Muscle layer of colon (tissue), 2 donors: ENCODE data around the gene TDRD10.

Source experiments
- H3K27ac ChIP-seq: one replicate; pipeline ENCODE4 v1.7.0; 2013; ENCODE audit warnings: low read depth, mild to moderate bottlenecking, low read length, moderate library complexity
- H3K27me3 ChIP-seq, 2 donors: one replicate each; pipeline ENCODE4 v1.7.0; 2013; ENCODE audit warnings: low read length in 2 of 2, mild to moderate bottlenecking in 2 of 2; ENCODE audit not compliant: insufficient read depth in 2 of 2, control insufficient read depth in 1 of 2
- H3K36me3 ChIP-seq: one replicate; pipeline ENCODE4 v1.7.0; 2013; ENCODE audit warnings: mild to moderate bottlenecking, low read length; ENCODE audit not compliant: insufficient read depth
- H3K4me1 ChIP-seq: one replicate; pipeline ENCODE4 v1.7.0; 2013; ENCODE audit warnings: mild to moderate bottlenecking, low read length; ENCODE audit not compliant: insufficient read depth
- H3K4me3 ChIP-seq, 2 donors: one replicate each; pipeline ENCODE4 v1.7.0; 2013; ENCODE audit warnings: low read length in 2 of 2, low read depth in 1 of 2, mild to moderate bottlenecking in 1 of 2, moderate library complexity in 1 of 2
- H3K9ac ChIP-seq: one replicate; pipeline ENCODE4 v1.7.0; 2013; ENCODE audit warnings: low read length
- H3K9me3 ChIP-seq: one replicate; pipeline ENCODE4 v1.7.0; 2013; ENCODE audit warnings: mild to moderate bottlenecking, low read length
- donor health status: abdominal sarcoma.
- donor health status: Adenocarcinoma of cecum.

The TDRD10 gene, protein sequence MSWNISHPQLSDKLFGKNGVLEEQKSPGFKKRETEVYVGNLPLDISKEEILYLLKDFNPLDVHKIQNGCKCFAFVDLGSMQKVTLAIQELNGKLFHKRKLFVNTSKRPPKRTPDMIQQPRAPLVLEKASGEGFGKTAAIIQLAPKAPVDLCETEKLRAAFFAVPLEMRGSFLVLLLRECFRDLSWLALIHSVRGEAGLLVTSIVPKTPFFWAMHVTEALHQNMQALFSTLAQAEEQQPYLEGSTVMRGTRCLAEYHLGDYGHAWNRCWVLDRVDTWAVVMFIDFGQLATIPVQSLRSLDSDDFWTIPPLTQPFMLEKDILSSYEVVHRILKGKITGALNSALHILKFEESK

DNA sequence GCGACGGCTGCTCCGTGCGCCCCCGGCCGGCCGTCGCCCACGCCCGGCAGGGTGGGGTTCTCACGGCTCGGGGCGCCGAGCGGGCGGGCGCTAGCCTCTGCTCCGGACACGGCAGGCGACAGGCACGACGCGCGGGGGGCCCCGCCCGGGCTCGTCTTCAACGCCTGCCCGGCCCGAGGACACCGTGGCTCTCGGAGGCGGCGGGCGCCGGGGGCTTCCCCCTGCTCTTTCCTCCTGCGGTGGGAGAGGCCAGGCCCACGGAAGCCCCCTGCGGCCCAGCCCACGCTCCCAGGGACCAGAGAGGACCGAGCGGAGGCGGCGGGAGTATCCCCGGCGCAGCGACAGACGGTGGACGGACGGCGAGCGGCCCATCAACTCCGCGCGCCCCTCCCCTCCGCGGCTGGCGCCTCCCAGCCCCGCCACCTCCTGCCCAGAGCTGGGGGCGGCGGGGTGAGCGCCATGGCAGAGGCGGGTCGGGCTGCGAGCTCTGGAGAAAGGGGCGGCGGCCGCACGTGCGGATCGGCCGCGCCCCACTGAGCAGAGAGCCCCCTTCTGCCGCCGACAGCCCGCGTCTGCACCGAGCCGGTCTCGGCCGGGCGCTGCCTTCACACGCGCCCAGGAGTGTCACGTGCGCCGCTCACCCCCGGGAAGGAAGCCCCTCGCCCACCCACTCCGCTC is at the start of gene TDRD10, which contains the start of gene SHE:
TDRD10 (plus strand) TSS at position 154 of the 678 bp plus-strand sequence. CDS start 4,685 bp downstream, outside the sequence.
SHE (minus strand) TSS at position 347 of the 678 bp plus-strand sequence. CDS start 386 bp downstream, outside the sequence.
- no peaks in the 10 kb centered on the region for H3K36me3 ChIP-seq
- H3K9ac ChIP-seq = no peak within 1 kb of the TSS
- H3K4me1 ChIP-seq = peaks cover 4% of the 10 kb centered on the region
- H3K4me3 ChIP-seq = peak within 1 kb of the TSS; percentile 42 to 55
- H3K27me3 ChIP-seq = peaks cover 22 to 43% of the 10 kb centered on the region in 2 donors
- no peaks in the 10 kb centered on the region for H3K9me3 ChIP-seq
- no peak within 1 kb of the TSS for H3K27ac ChIP-seq

DNA sequence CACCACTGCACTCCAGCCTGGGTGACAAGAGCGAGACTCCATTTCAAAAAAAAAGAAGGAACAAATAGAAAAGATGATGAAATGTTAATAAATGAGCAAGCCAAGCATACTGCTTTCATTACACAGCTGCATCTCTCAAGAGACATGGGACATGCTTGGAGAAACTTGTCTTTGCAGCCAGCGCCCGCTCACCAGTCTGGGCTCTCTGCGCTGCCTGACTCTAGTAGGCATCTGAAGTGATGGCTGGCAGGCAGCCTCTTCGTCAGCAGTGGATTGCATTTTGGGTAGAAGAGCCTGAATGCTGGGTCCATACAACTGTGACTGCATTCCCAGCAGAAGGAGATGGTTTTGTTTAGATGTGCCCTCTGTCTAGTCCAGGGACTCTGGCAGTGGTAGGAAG is 48.9 kb upstream of the TDRD10 start:
- no peak overlapping the region for H3K27ac ChIP-seq
- H3K9me3 ChIP-seq = no peaks in the 10 kb centered on the region
- H3K36me3 ChIP-seq = peaks cover 68% of the 10 kb centered on the region
- H3K27me3 ChIP-seq = no peaks in the 10 kb centered on the region
- H3K4me1 ChIP-seq = no peaks in the 10 kb centered on the region
- no peak overlapping the region for H3K9ac ChIP-seq
- H3K4me3 ChIP-seq = no peak overlapping the region

- no peaks in the 10 kb centered on the region for H3K9me3 ChIP-seq
- no peak overlapping the region for H3K9ac ChIP-seq
- no peak overlapping the region for H3K27ac ChIP-seq
- no peak overlapping the region for H3K4me3 ChIP-seq
- no peaks in the 10 kb centered on the region for H3K27me3 ChIP-seq
- peaks cover 64% of the 10 kb centered on the region for H3K36me3 ChIP-seq
- H3K4me1 ChIP-seq = no peaks in the 10 kb centered on the region
These were observed 48.3 kb upstream of the TDRD10 start for GRCh38 chr1:154453574-154454352.

DNA sequence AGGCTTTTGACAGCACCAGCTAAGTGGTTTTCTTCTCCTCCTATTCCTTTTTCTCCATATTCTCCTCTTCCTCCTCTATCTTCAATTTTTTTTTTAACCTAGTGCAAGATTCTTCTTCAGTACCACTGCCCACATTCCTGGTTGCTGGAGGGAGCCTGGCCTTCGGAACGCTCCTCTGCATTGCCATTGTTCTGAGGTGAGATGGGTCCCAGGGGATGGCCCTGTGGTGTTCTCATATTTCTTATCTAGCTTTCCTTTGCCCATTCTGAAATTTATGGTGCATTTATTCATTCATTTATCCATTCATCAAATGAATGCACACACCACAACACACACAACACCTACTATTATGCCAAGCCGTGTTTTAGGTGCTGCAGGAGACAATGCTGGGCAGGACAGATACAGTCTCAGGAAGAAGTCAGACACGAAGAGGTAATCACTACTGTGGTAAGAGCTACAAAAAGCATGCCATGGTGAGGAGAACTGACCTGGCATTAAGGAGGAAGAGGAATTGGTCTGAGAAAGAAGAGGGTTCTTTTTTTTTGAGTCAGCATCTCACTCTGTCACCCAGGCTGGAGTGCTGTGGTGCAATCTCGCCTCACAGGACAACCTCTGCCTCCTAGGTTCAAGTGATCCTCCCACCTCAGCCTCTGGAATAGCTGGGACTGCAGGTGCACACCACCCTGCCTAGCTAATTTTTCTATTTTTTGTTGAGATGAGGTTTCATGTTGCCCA is 47.5 kb upstream of the TDRD10 start:
- Histone ChIP-seq H3K9ac (no peak overlapping the region), H3K27ac (no peak overlapping the region), H3K4me1 (no peaks in the 10 kb centered on the region), H3K9me3 (no peaks in the 10 kb centered on the region), H3K36me3 (peaks cover 68% of the 10 kb centered on the region), H3K27me3 (no peaks in the 10 kb centered on the region), H3K4me3 (no peak overlapping the region)

DNA sequence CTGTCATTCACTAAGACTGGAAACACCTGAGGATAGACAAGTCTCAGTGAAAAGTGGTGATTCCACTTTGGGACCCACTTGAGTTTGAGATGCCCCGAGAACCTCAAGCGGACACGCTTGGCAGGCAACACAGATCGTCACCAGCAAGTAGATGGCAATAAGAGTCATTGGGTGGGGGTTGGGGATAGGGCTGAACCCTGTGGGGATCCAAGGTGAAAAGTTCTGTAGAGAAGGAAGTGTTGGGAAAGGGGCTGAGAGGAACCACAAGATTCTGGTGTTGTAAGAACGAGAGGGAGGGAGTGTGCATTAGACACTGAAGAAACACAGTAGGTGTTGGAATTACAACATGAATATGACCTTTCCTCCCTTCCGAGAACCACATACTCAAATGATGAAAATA is 45.4 kb upstream of the TDRD10 start:
- Histone ChIP-seq H3K9me3 (no peaks in the 10 kb centered on the region), H3K27me3 (no peaks in the 10 kb centered on the region), H3K27ac (no peak overlapping the region), H3K36me3 (peaks cover 60% of the 10 kb centered on the region), H3K9ac (no peak overlapping the region), H3K4me3 (no peak overlapping the region), H3K4me1 (no peaks in the 10 kb centered on the region)

DNA sequence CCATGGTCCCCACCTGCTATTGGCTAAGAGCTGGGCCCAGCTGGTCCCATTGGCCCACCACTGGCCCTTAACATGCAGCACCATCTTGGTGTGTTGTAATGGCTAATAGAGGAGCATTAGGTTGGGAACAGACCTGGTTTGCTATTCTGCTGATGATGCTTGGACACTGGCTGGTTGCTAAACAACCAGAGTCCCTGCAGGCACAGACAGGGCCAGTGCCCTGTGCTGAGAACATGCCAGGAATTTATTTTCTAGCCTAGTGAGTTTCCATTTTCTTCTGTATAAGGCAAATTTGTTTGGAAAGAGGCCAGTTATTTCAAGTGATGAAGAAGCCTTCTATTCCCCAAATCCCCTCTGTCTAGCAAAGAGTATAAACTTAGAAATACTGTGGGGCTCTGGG is 42.9 kb upstream of the TDRD10 start:
- no peaks in the 10 kb centered on the region for H3K27me3 ChIP-seq
- peaks cover 49% of the 10 kb centered on the region for H3K36me3 ChIP-seq
- H3K9ac ChIP-seq = no peak overlapping the region
- peaks cover 5% of the 10 kb centered on the region for H3K4me1 ChIP-seq
- H3K27ac ChIP-seq = no peak overlapping the region
- H3K9me3 ChIP-seq = no peaks in the 10 kb centered on the region
- no peak overlapping the region for H3K4me3 ChIP-seq

DNA sequence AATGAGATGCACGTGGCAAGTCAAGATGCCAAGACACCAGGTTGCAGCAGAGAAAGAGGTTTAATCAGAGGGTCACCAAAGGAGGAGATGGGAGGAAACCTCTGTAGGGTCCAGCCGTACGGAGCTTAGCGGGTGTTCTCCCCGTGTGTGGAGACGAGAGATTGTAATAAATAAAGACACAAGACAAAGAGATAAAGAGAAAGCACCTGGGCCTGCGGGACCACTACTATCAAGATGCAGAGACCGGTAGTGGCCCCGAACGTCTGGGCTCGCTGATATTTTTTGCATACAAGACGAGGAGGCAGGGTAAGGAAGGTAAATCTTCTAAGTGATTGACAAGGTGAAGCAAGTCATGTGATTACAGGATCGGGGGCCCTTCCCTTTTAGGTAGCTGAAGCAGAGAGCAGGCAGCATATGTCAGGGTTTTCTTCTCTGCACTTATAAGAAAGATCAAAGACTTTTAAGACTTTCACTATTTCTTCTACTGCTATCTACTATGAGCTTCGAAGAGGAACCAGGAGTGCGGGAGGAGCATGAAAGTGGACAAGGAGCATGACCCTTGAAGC is 41.2 kb upstream of the TDRD10 start:
- Histone ChIP-seq H3K9me3 (no peaks in the 10 kb centered on the region), H3K36me3 (peaks cover 52% of the 10 kb centered on the region), H3K4me1 (peaks cover 5% of the 10 kb centered on the region), H3K9ac (no peak overlapping the region), H3K27ac (no peak overlapping the region), H3K4me3 (no peak overlapping the region), H3K27me3 (no peaks in the 10 kb centered on the region)

DNA sequence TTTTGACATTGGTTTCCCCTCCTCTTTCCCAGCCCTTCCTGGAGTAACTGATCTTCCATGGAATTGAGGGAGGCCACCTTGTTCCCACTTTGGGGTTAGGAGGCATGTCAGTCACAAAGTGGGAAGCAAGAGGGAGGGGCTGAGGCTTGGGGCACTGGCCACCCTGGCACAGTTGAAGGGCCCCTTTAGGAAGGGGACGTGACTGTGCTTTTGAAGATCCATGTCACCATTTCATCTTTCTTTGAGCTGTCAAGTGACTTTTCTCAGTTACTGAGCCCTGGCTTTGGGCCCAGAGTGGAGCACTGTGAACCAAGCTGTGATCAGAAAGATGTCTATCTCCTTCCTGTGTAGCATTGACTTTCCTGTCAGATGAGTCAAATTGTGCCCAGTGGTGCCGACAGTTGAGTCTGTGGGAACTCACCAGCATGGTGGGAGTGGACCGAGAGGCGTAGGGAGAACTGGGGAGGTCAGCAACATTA is 38.5 kb upstream of the TDRD10 start:
- H3K4me3 ChIP-seq = no peak overlapping the region
- no peaks in the 10 kb centered on the region for H3K27me3 ChIP-seq
- H3K27ac ChIP-seq = peak overlapping the region; percentile 32
- peaks cover 8% of the 10 kb centered on the region for H3K4me1 ChIP-seq
- H3K9ac ChIP-seq = no peak overlapping the region
- H3K9me3 ChIP-seq = no peaks in the 10 kb centered on the region
- H3K36me3 ChIP-seq = peaks cover 52% of the 10 kb centered on the region

DNA sequence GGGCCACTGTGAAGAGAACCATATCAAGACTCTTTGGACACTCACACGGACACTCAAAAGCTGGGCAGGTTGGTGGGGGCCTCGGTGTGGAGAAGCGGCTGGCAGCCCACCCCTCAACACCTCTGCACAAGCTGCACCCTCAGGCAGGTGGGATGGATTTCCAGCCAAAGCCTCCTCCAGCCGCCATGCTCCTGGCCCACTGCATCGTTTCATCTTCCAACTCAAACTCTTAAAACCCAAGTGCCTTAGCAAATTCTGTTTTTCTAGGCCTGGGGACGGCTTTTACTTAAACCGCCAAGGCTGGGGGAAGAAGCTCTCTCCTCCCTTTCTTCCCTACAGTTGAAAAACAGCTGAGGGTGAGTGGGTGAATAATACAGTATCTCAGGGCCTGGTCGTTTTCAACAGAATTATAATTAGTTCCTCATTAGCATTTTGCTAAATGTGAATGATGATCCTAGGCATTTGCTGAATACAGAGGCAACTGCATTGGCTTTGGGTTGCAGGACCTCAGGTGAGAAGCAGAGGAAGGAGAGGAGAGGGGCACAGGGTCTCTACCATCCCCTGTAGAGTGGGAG is 36.3 kb upstream of the TDRD10 start:
- Histone ChIP-seq H3K9ac (no peak overlapping the region), H3K9me3 (no peaks in the 10 kb centered on the region), H3K4me3 (no peak overlapping the region), H3K27ac (no peak overlapping the region), H3K36me3 (peaks cover 47% of the 10 kb centered on the region), H3K4me1 (peaks cover 20% of the 10 kb centered on the region), H3K27me3 (no peaks in the 10 kb centered on the region)

DNA sequence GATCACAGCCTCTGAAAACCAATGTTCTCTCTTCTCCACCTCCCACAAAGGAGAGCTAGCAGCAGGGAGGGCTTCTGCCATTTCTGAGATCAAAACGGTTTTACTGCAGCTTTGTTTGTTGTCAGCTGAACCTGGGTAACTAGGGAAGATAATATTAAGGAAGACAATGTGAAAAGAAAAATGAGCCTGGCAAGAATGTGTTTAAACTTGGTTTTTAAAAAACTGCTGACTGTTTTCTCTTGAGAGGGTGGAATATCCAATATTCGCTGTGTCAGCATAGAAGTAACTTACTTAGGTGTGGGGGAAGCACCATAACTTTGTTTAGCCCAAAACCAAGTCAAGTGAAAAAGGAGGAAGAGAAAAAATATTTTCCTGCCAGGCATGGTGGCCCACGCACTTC is 35.8 kb upstream of the TDRD10 start:
- Histone ChIP-seq H3K4me3 (no peak overlapping the region), H3K9me3 (no peaks in the 10 kb centered on the region), H3K36me3 (peaks cover 47% of the 10 kb centered on the region), H3K9ac (no peak overlapping the region), H3K27ac (no peak overlapping the region), H3K4me1 (peaks cover 20% of the 10 kb centered on the region), H3K27me3 (no peaks in the 10 kb centered on the region)
